Upper lobe of left lung (tissue), 6 donors: ENCODE data around the gene KLHL24. TPM values are rescaled to one million over a fixed set of nuclear protein-coding genes. Genes with fewer than 3 reads are reported as not detected.
"Not testable (repeated sequence)": the region's sequence is repeated elsewhere in the genome, so short reads cannot be mapped to it uniquely, and the experiment has no call there.

Experiments
- ATAC-seq, 2 donors: fragments of 200-7000 bp; cut with Tn5 transposase; one replicate each; pipeline ENCODE4 v1.9.1; 2022; ENCODE audit warnings: mild to moderate bottlenecking in 2 of 2, moderate library complexity in 2 of 2; ENCODE audit not compliant: low FRiP score in 2 of 2
- DNase-seq, 2 donors: peaks; one replicate each; pipeline ENCODE4 v3.0.0-alpha.2; 2019 to 2020
- H3K27ac ChIP-seq, 4 donors: fragments of 200-600 bp; sonication (generic); one replicate each; pipeline ENCODE4 v1.5.1; 2016 to 2019
- H3K27me3 ChIP-seq, 4 donors: fragments of 200-600 bp; sonication (generic); one replicate each; pipeline ENCODE4 v1.5.1; 2017 to 2019
- H3K36me3 ChIP-seq, 4 donors: fragments of 200-600 bp; sonication (generic); one replicate each; pipeline ENCODE4 v1.5.1; 2016 to 2019
- H3K4me1 ChIP-seq, 4 donors: fragments of 200-600 bp; sonication (generic); one replicate each; pipeline ENCODE4 v1.5.1; 2018 to 2019
- H3K4me3 ChIP-seq, 4 donors: fragments of 200-600 bp; sonication (generic); one replicate each; pipeline ENCODE4 v1.5.1; 2017 to 2019; ENCODE audit warnings: mild to moderate bottlenecking in 2 of 4, moderate library complexity in 1 of 4
- H3K9me3 ChIP-seq, 4 donors: fragments of 200-600 bp; sonication (generic); one replicate each; pipeline ENCODE4 v1.5.1; 2018 to 2019
- CTCF ChIP-seq, 6 experiments: fragments of 450-650 bp in 4 of 6; fragments of 200-600 bp in 2 of 6; sonication (generic) in 2 of 6; IDR thresholded peaks; one replicate each; pipeline ENCODE4 v1.5.1; 2016 to 2019; ENCODE audit warnings: antibody characterized with exemption in 6 of 6
- EP300 ChIP-seq, 4 donors: sonication (generic); formaldehyde crosslinking; IDR thresholded peaks; one replicate each; pipeline ENCODE4 v1.5.1; 2017; ENCODE audit warnings: antibody characterized with exemption in 4 of 4, control low read depth in 2 of 4
- POLR2A ChIP-seq, 4 donors: fragments of 450-650 bp; IDR thresholded peaks; one replicate each; pipeline ENCODE4 v1.5.1; 2016 to 2017; ENCODE audit warnings: antibody characterized with exemption in 4 of 4, mild to moderate bottlenecking in 2 of 4
- POLR2AphosphoS5 ChIP-seq, 2 donors: sonication (generic); formaldehyde crosslinking; IDR thresholded peaks; one replicate each; pipeline ENCODE4 v1.5.1; 2017; ENCODE audit warnings: antibody characterized with exemption in 2 of 2
- WGBS, 2 donors: methylation state at CpG; one replicate each; pipeline ENCODE4 v1.1.5; 2017 to 2018; 5-methylcytosine and 5-hydroxymethylcytosine counted together
- total RNA-seq, 6 donors: library from RNA; depleted of rRNA in 4 of 6; stranded (reverse); fragments of >200 nt in 4 of 6; gene quantifications; one replicate each; pipeline versions ENCODE4 v1.1.0 to v1.2.1, GENCODE V29; 2016 to 2021
- donor health status: DM: no; HTN: no; CAD: no; lungs with moderate emphysema.
- donor health status: DM: no; HTN: yes; CAD: no; lungs with severe emphysema.

KLHL24 gene
- total RNA-seq, 6 donors from 2014 or later: 63.5 to 181 (median 104) TPM

- no peak overlapping the region for H3K27ac ChIP-seq
- no peak for TF ChIP-seq EP300 (IDR thresholded peaks at IDR 0.05)
- peak in 2 of 6 experiments; percentile 7 to 32 for TF ChIP-seq CTCF (IDR thresholded peaks at IDR 0.05)
- 35 to 42% methylated on average over 6 of the region's 6 CpGs for WGBS, 2 donors
- no peak for DNase-seq
- no peaks in the 10 kb centered on the region for H3K9me3 ChIP-seq
- no peak for ATAC-seq
- H3K4me3 ChIP-seq: peak overlapping the region in 1 of 4 donors; percentile 3
- H3K27me3 ChIP-seq: no peaks in the 10 kb centered on the region
- peaks cover 0 to 16% (median 9%) of the 10 kb centered on the region in 4 donors for H3K4me1 ChIP-seq
- no peaks in the 10 kb centered on the region for H3K36me3 ChIP-seq
Observed at GRCh38 chr3:183591881-183592521, 43.4 kb upstream of the KLHL24 start.

GRCh38 chr3:183592821-183593220 lies 42.6 kb upstream of the KLHL24 start:
- DNase-seq (no peak), ATAC-seq (no peak)
- Histone ChIP-seq H3K4me3 (no peak overlapping the region), H3K4me1 (peaks cover 0 to 9% (median 3%) of the 10 kb centered on the region in 4 donors), H3K27ac (no peak overlapping the region), H3K36me3 (no peaks in the 10 kb centered on the region), H3K27me3 (no peaks in the 10 kb centered on the region), H3K9me3 (peaks cover 0 to 4% (median 0%) of the 10 kb centered on the region in 4 donors)
- WGBS, 2 donors: 93 to 95% methylated on average over 7 of the region's 7 CpGs
- TF ChIP-seq POLR2AphosphoS5 (IDR thresholded peaks at IDR 0.05) (no peak), POLR2A (IDR thresholded peaks at IDR 0.05) (no peak), EP300 (IDR thresholded peaks at IDR 0.05) (no peak), CTCF (IDR thresholded peaks at IDR 0.05) (no peak)

GRCh38 chr3:183594636-183595035 lies 40.8 kb upstream of the KLHL24 start:
- no peak for ATAC-seq
- Histone ChIP-seq H3K36me3 (no peaks in the 10 kb centered on the region), H3K27ac (no peak overlapping the region), H3K4me1 (peaks cover 0 to 9% (median 2%) of the 10 kb centered on the region in 4 donors), H3K4me3 (no peak overlapping the region), H3K27me3 (no peaks in the 10 kb centered on the region), H3K9me3 (peaks cover 3 to 8% (median 4%) of the 10 kb centered on the region in 4 donors)
- TF ChIP-seq EP300 (IDR thresholded peaks at IDR 0.05) (no peak), POLR2AphosphoS5 (IDR thresholded peaks at IDR 0.05) (no peak), POLR2A (IDR thresholded peaks at IDR 0.05) (no peak), CTCF (IDR thresholded peaks at IDR 0.05) (no peak)
- 85 to 100% methylated on average over 2 of the region's 2 CpGs for WGBS, 2 donors
- DNase-seq: no peak

- H3K27ac ChIP-seq: no peak overlapping the region
- no peak overlapping the region for H3K4me3 ChIP-seq
- H3K36me3 ChIP-seq: no peaks in the 10 kb centered on the region
- TF ChIP-seq EP300 (IDR thresholded peaks at IDR 0.05): no peak
- no peak for TF ChIP-seq POLR2A (IDR thresholded peaks at IDR 0.05)
- no peak for TF ChIP-seq POLR2AphosphoS5 (IDR thresholded peaks at IDR 0.05)
- TF ChIP-seq CTCF (IDR thresholded peaks at IDR 0.05): no peak
- H3K9me3 ChIP-seq: peaks cover 3 to 8% (median 4%) of the 10 kb centered on the region in 4 donors
- H3K4me1 ChIP-seq: no peaks in the 10 kb centered on the region
- no peaks in the 10 kb centered on the region for H3K27me3 ChIP-seq
- DNase-seq: no peak
- no peak for ATAC-seq
- 54 to 64% methylated on average over 1 of the region's 1 CpG for WGBS, 2 donors
Observed at GRCh38 chr3:183597959-183598358, 37.5 kb upstream of the KLHL24 start.

- DNase-seq, H3K27ac ChIP-seq, H3K36me3 ChIP-seq, H3K4me3 ChIP-seq, ATAC-seq, H3K4me1 ChIP-seq, H3K27me3 ChIP-seq, H3K9me3 ChIP-seq: not testable (repeated sequence)
- 96 to 98% methylated on average over 6 of the region's 6 CpGs for WGBS, 2 donors
Observed at GRCh38 chr3:183611326-183611725, 24.1 kb upstream of the KLHL24 start.
